Measurements from ENCODE around the gene GSTM2.

DNA sequence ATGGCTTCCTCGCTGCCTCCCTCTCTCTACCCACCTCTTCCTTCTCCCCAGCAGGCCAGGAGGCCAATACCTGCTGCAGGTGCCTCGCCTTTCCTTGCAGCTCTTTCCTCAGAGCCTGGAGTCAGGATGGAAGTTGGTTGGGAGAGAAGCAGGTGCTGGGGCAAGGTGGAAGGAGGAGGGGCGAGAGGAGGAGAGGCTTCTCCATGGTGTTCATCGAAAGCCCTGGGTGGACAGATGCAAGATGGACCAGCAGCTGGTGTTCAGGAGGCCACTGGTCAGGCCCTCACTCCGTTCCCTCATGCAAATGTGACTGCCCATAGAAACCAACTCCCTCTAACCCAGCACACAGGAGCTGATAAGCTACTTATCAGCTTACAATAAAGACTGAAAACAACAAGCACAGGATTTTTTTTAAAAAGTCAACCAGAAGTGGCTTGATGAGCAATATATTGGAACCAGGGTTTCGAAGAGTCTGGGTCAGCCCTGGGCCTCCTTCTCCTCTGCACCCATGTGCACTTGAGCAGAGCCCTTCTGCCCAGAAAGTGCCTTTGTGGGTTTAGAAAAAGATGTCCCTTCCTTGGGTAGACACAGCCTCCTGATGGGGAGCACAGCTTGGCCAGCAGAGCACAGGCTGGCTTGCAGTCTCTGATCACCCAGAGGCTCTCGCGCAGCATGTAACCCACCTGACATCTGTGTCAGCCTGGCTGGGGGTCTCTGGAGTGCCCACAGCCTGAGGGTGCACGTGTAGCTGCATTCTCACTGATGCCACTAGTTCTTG, 28.6 kb upstream of the GSTM2 start:
- TF ChIP-seq ZNF391 (tag by site-specific recombination; IDR thresholded peaks at IDR 0.05; ENCODE audit: borderline replicate concordance, low read depth) (no peak), GLIS2 (tag by site-specific recombination; IDR thresholded peaks at IDR 0.05) (no peak)
- TF ChIP-seq, protein P1, sequence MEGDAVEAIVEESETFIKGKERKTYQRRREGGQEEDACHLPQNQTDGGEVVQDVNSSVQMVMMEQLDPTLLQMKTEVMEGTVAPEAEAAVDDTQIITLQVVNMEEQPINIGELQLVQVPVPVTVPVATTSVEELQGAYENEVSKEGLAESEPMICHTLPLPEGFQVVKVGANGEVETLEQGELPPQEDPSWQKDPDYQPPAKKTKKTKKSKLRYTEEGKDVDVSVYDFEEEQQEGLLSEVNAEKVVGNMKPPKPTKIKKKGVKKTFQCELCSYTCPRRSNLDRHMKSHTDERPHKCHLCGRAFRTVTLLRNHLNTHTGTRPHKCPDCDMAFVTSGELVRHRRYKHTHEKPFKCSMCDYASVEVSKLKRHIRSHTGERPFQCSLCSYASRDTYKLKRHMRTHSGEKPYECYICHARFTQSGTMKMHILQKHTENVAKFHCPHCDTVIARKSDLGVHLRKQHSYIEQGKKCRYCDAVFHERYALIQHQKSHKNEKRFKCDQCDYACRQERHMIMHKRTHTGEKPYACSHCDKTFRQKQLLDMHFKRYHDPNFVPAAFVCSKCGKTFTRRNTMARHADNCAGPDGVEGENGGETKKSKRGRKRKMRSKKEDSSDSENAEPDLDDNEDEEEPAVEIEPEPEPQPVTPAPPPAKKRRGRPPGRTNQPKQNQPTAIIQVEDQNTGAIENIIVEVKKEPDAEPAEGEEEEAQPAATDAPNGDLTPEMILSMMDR (tag by site-specific recombination; IDR thresholded peaks at IDR 0.05), result no peak

Measured in HEK293 (cell line).